ENCODE measurements around the gene RAPGEF1. TPM values are rescaled to one million over a fixed set of nuclear protein-coding genes. Genes with fewer than 3 reads are reported as not detected.

Gene RAPGEF1
- total RNA-seq, 1 experiment from 2014 or later: 25.2 TPM

DNA sequence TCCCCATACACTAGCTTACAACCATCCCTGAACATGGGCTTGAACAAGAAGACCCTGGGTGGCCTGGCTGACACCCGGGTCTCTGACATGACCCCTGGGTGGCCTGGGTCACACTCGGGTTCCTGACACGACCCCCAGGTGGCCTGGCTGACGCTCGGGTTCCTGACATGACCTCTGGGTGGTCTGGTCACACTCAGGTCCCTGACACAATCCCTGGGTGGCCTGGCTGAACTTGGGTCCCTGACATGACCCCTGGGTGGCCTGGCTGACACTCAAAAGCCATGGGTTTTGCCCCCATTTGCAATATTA, 156.6 kb downstream of the RAPGEF1 start:
- no peak overlapping the region for H3K9ac ChIP-seq (ENCODE audit: low read length)
- no peaks in the 10 kb centered on the region for H3K9me3 ChIP-seq (ENCODE audit: low read length)
- no peaks in the 10 kb centered on the region for H4K20me1 ChIP-seq (ENCODE audit: low read length)
- TF ChIP-seq, protein P1, sequence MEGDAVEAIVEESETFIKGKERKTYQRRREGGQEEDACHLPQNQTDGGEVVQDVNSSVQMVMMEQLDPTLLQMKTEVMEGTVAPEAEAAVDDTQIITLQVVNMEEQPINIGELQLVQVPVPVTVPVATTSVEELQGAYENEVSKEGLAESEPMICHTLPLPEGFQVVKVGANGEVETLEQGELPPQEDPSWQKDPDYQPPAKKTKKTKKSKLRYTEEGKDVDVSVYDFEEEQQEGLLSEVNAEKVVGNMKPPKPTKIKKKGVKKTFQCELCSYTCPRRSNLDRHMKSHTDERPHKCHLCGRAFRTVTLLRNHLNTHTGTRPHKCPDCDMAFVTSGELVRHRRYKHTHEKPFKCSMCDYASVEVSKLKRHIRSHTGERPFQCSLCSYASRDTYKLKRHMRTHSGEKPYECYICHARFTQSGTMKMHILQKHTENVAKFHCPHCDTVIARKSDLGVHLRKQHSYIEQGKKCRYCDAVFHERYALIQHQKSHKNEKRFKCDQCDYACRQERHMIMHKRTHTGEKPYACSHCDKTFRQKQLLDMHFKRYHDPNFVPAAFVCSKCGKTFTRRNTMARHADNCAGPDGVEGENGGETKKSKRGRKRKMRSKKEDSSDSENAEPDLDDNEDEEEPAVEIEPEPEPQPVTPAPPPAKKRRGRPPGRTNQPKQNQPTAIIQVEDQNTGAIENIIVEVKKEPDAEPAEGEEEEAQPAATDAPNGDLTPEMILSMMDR (conservative IDR thresholded peaks at IDR 0.05; ENCODE audit: low read depth, low read length): no peak
- TF ChIP-seq EZH2phosphoT487 (IDR thresholded peaks at IDR 0.05; ENCODE audit: borderline replicate concordance, low read length) (no peak), EZH2 (IDR thresholded peaks at IDR 0.05; ENCODE audit: low read length, unreplicated experiment) (no peak)
- BruUV-seq (replicated peaks): no TSS peak
- DNase-seq (no peak), ATAC-seq (no peak)
- no peaks in the 10 kb centered on the region for H3K36me3 ChIP-seq (ENCODE audit: low read depth, low read length)
- H3K9me2 ChIP-seq (replicated peaks; ENCODE audit: low read length): no peaks in the 10 kb centered on the region
- H3K27ac ChIP-seq (ENCODE audit: low read length): no peak overlapping the region
- no peaks in the 10 kb centered on the region for H3K79me2 ChIP-seq (ENCODE audit: low read length)
- no peaks in the 10 kb centered on the region for H3K4me1 ChIP-seq (ENCODE audit: insufficient read depth, low read length)
- no peak overlapping the region for H3K4me3 ChIP-seq (ENCODE audit: low read length)
- ChIA-PET POLR2A (ENCODE audit: unreplicated experiment) (no interaction called here), CTCF (no interaction called here)
- no peaks in the 10 kb centered on the region for H3F3A ChIP-seq (ENCODE audit: low read length, unreplicated experiment)
- no peak overlapping the region for H2AFZ ChIP-seq (ENCODE audit: low read length)
- no peaks in the 10 kb centered on the region for H3K27me3 ChIP-seq (ENCODE audit: low read length)
- H3K4me2 ChIP-seq (ENCODE audit: low read length): no peak overlapping the region
- intact Hi-C loops (cut with micrococcal nuclease): no loop called here

DNA sequence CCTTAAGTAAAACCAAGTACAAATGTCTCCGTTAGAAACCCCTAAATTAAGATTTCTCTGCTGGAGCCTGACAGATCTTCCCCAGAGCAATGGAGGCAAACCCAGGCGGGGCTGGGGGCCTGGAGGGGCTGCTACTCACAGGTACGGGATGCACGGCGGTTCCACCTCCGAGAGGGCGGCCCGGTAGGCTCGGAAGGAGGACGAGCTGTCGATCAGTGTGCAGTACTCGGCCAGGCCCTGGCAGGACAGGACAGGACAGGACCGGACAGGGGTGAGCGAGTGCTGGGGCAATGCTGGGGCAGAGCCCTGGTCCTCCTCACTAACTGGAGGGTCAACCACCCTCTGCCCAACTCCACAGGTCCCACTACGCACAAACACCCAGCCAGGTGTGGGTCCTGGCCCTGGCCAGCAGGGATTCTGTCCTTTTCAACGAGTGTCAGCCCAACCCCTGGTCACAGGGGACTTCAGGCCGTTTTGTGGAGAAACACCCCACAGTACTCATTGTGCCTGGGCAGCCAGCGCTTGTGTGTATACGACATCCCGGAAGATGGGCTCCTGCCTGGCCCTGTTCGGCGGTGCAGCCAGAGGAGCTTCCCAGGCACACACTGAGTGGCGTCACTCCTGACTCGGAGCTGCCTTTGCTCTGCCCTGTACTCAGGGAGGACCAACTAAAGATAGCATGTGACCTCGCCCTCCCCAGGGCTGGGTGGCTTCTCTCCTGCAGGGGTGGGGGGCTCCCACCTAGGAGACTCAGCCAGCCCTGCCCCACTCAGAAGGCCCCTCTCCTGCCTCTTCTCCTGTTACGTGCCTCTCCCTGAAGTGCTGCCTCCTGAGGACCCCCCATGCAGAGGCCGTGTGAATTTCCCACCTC, 157.2 kb downstream of the RAPGEF1 start:
- no TSS peak for BruUV-seq (replicated peaks)
- intact Hi-C loops (cut with micrococcal nuclease): no loop called here

DNA sequence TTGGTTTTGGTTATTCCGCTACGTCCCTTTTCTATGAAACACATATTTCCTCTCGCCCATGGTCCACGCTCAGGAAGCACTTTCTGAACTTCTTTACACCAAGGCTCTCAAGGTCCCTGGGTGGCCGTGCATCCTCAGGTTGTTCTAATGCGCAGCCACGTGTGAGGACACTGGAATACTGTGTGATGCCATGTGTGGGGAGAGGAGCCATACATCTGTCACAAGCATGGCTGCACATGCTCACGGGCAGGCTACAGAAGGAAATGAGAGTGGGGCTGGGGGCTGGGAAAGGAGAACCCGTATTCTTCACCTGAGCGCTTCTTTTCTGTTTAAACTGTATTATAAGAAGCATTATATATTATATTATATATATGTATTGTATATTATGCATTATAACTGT, 157.8 kb downstream of the RAPGEF1 start:
- CTCF ChIA-PET: no interaction called here
- TF ChIP-seq EZH2 (IDR thresholded peaks at IDR 0.05; ENCODE audit: low read length, unreplicated experiment): no peak
- TF ChIP-seq, protein P1 (conservative IDR thresholded peaks at IDR 0.05; ENCODE audit: low read depth, low read length): no peak
- no peak for TF ChIP-seq EZH2phosphoT487 (IDR thresholded peaks at IDR 0.05; ENCODE audit: borderline replicate concordance, low read length)
- no peaks in the 10 kb centered on the region for H3K36me3 ChIP-seq (ENCODE audit: low read depth, low read length)
- no peak overlapping the region for H3K9ac ChIP-seq (ENCODE audit: low read length)
- H3K9me3 ChIP-seq (ENCODE audit: low read length): no peaks in the 10 kb centered on the region
- BruUV-seq (replicated peaks): no TSS peak
- POLR2A ChIA-PET (ENCODE audit: unreplicated experiment): no interaction called here
- H3K4me2 ChIP-seq (ENCODE audit: low read length): no peak overlapping the region
- no peaks in the 10 kb centered on the region for H4K20me1 ChIP-seq (ENCODE audit: low read length)
- no peaks in the 10 kb centered on the region for H3K27me3 ChIP-seq (ENCODE audit: low read length)
- no peak overlapping the region for H2AFZ ChIP-seq (ENCODE audit: low read length)
- no peak overlapping the region for H3K4me3 ChIP-seq (ENCODE audit: low read length)
- no peaks in the 10 kb centered on the region for H3K4me1 ChIP-seq (ENCODE audit: insufficient read depth, low read length)
- H3K9me2 ChIP-seq (replicated peaks; ENCODE audit: low read length): no peaks in the 10 kb centered on the region
- ATAC-seq: no peak
- no peaks in the 10 kb centered on the region for H3F3A ChIP-seq (ENCODE audit: low read length, unreplicated experiment)
- no peak overlapping the region for H3K27ac ChIP-seq (ENCODE audit: low read length)
- no peaks in the 10 kb centered on the region for H3K79me2 ChIP-seq (ENCODE audit: low read length)
- no peak for DNase-seq
- intact Hi-C loops (cut with micrococcal nuclease): no loop called here

More for the DNA sequence above, 157.2 kb downstream of the RAPGEF1 start:
- TF ChIP-seq, protein P1 (conservative IDR thresholded peaks at IDR 0.05; ENCODE audit: low read depth, low read length): no peak
- TF ChIP-seq EZH2phosphoT487 (IDR thresholded peaks at IDR 0.05; ENCODE audit: borderline replicate concordance, low read length) (no peak), EZH2 (IDR thresholded peaks at IDR 0.05; ENCODE audit: low read length, unreplicated experiment) (no peak)
- ATAC-seq (no peak), DNase-seq (no peak)
- H3F3A ChIP-seq (ENCODE audit: low read length, unreplicated experiment): no peaks in the 10 kb centered on the region
- CTCF ChIA-PET: no interaction called here
- H3K27me3 ChIP-seq (ENCODE audit: low read length): no peaks in the 10 kb centered on the region
- no peaks in the 10 kb centered on the region for H3K4me1 ChIP-seq (ENCODE audit: insufficient read depth, low read length)
- H3K27ac ChIP-seq (ENCODE audit: low read length): no peak overlapping the region
- no peaks in the 10 kb centered on the region for H3K9me2 ChIP-seq (replicated peaks; ENCODE audit: low read length)
- H3K9me3 ChIP-seq (ENCODE audit: low read length): no peaks in the 10 kb centered on the region
- H2AFZ ChIP-seq (ENCODE audit: low read length): no peak overlapping the region
- H3K36me3 ChIP-seq (ENCODE audit: low read depth, low read length): no peaks in the 10 kb centered on the region
- H3K9ac ChIP-seq (ENCODE audit: low read length): no peak overlapping the region
- no peaks in the 10 kb centered on the region for H3K79me2 ChIP-seq (ENCODE audit: low read length)
- H4K20me1 ChIP-seq (ENCODE audit: low read length): no peaks in the 10 kb centered on the region
- H3K4me3 ChIP-seq (ENCODE audit: low read length): no peak overlapping the region
- no peak overlapping the region for H3K4me2 ChIP-seq (ENCODE audit: low read length)
- POLR2A ChIA-PET (ENCODE audit: unreplicated experiment): no interaction called here

Measured in PC-3 (cell line).